Choroid plexus epithelial cell (primary cell): Measurements from ENCODE around the gene BTBD9.

ENCODE experiments used
- DNase-seq: peaks from one replicate; pipeline ENCODE4 v3.0.0-alpha.2; 2010; ENCODE audit warnings: low read depth
- H3K4me3 ChIP-seq: 2 replicates; pipeline ENCODE4 v1.5.1; 2011; ENCODE audit warnings: low read depth, mild to moderate bottlenecking, control low read depth, low read length, moderate library complexity
- CTCF ChIP-seq: conservative IDR thresholded peaks from 2 replicates; pipeline ENCODE4 v1.5.1; 2011; ENCODE audit warnings: low read depth, mild to moderate bottlenecking, control low read depth, inconsistent platforms, low read length, moderate library complexity

Gene BTBD9

GRCh38 chr6:38234141-38234540 is 405.6 kb downstream of the BTBD9 start:
- no peak for DNase-seq
- no peak overlapping the region for H3K4me3 ChIP-seq
- peak; percentile 14 for TF ChIP-seq CTCF

- TF ChIP-seq CTCF: no peak
- no peak overlapping the region for H3K4me3 ChIP-seq
- no peak for DNase-seq
Observed at GRCh38 chr6:38233161-38233791, 406.5 kb downstream of the BTBD9 start.

GRCh38 chr6:38225766-38226165 is 414.0 kb downstream of the BTBD9 start:
- no peak for DNase-seq
- no peak for TF ChIP-seq CTCF
- H3K4me3 ChIP-seq: no peak overlapping the region

DNA sequence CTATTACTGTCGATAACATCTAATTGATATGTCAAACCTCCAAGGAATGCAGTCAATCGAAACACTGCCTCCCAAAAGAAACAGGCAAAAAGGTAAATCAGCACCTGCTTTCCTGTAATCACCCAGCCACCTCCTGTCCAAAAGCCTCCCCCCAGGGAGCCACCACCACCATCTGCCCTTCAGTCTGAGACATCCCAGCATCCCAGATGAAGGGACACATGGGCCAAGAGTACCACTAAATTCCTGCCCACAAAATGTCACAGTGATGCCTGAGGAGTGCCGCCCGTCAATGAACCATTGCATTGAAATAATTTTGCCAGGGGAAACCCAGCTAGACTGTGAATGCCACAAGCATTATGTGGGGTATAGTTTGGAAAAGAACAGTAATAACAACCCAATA is 418.5 kb downstream of the BTBD9 start:
- DNase-seq: no peak
- no peak overlapping the region for H3K4me3 ChIP-seq
- TF ChIP-seq CTCF: no peak

- DNase-seq: no peak
- no peak for TF ChIP-seq CTCF
- H3K4me3 ChIP-seq: no peak overlapping the region
Observed at GRCh38 chr6:38220069-38220723, 419.5 kb downstream of the BTBD9 start.

GRCh38 chr6:38218235-38218634 is 421.5 kb downstream of the BTBD9 start:
- H3K4me3 ChIP-seq: no peak overlapping the region
- no peak for TF ChIP-seq CTCF

GRCh38 chr6:38216451-38216850 is 423.3 kb downstream of the BTBD9 start:
- DNase-seq: no peak
- H3K4me3 ChIP-seq: no peak overlapping the region
- TF ChIP-seq CTCF: no peak

More at GRCh38 chr6:38218235-38218634, 421.5 kb downstream of the BTBD9 start:
- DNase-seq: no peak
